Measurements from ENCODE around the gene ARHGEF10L.

ARHGEF10L gene

GRCh38 chr1:17725811-17726582 lies 186.5 kb downstream of the ARHGEF10L start:
- TF ChIP-seq CTCF (conservative IDR thresholded peaks at IDR 0.05; ENCODE audit: low read depth, low read length) = peak; percentile 14
- DNase-seq (ENCODE audit: low read depth) = no peak
- no peak overlapping the region for H3K4me3 ChIP-seq (ENCODE audit: low read depth, low read length)

GRCh38 chr1:17728123-17728712 lies 188.7 kb downstream of the ARHGEF10L start:
- TF ChIP-seq CTCF (conservative IDR thresholded peaks at IDR 0.05; ENCODE audit: low read depth, low read length) = no peak
- no peak for DNase-seq (ENCODE audit: low read depth)
- H3K4me3 ChIP-seq (ENCODE audit: low read depth, low read length) = no peak overlapping the region

GRCh38 chr1:17729248-17729647 lies 189.8 kb downstream of the ARHGEF10L start:
- no peak for TF ChIP-seq CTCF (conservative IDR thresholded peaks at IDR 0.05; ENCODE audit: low read depth, low read length)
- DNase-seq (ENCODE audit: low read depth) = no peak
- H3K4me3 ChIP-seq (ENCODE audit: low read depth, low read length) = no peak overlapping the region

GRCh38 chr1:17729909-17730308 lies 190.4 kb downstream of the ARHGEF10L start:
- H3K4me3 ChIP-seq (ENCODE audit: low read depth, low read length) = no peak overlapping the region
- no peak for TF ChIP-seq CTCF (conservative IDR thresholded peaks at IDR 0.05; ENCODE audit: low read depth, low read length)
- no peak for DNase-seq (ENCODE audit: low read depth)

- TF ChIP-seq CTCF (conservative IDR thresholded peaks at IDR 0.05; ENCODE audit: low read depth, low read length) = no peak
- DNase-seq (ENCODE audit: low read depth) = no peak
- no peak overlapping the region for H3K4me3 ChIP-seq (ENCODE audit: low read depth, low read length)
Observed at GRCh38 chr1:17731460-17731859, 192.0 kb downstream of the ARHGEF10L start.

GRCh38 chr1:17732475-17732874 lies 193.0 kb downstream of the ARHGEF10L start:
- peak; percentile 24 for DNase-seq (ENCODE audit: low read depth)
- no peak for TF ChIP-seq CTCF (conservative IDR thresholded peaks at IDR 0.05; ENCODE audit: low read depth, low read length)
- H3K4me3 ChIP-seq (ENCODE audit: low read depth, low read length) = no peak overlapping the region

- no peak overlapping the region for H3K4me3 ChIP-seq (ENCODE audit: low read depth, low read length)
- no peak for DNase-seq (ENCODE audit: low read depth)
- no peak for TF ChIP-seq CTCF (conservative IDR thresholded peaks at IDR 0.05; ENCODE audit: low read depth, low read length)
Observed at GRCh38 chr1:17733661-17734060, 194.2 kb downstream of the ARHGEF10L start.

All from choroid plexus epithelial cell (primary cell).